WI38 (cell line): Measurements from ENCODE around the gene CREB5.

Experiments used
- H3K4me3 ChIP-seq: 2 replicates; pipeline ENCODE4 v1.5.1; 2011; ENCODE audit warnings: low read depth, mild to moderate bottlenecking, control low read depth, low read length
- CTCF ChIP-seq: IDR thresholded peaks from 2 replicates; pipeline ENCODE4 v1.5.1; 2012; ENCODE audit warnings: low read depth, mild to moderate bottlenecking, control low read depth, low read length

The CREB5 gene

DNA sequence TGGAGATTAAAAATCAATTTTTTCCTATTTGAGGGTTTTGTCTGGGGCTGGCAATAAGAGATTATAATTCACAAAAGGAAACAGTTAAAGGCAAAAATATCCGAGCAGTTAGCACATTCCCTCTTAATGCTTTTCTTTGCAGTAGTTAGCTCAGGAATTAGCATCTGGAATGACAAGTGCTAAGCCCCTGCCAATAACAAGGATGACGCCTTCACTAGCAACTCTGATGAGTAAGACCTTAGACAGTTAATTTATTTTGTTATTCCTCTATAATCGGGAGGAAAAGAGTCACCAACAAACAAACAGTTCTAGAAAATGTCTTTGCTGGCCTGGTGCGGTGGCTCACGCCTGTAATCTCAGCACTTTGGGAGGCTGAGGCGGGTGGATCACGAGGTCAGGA is 394.5 kb downstream of the CREB5 start:
- no peak overlapping the region for H3K4me3 ChIP-seq
- no peak for TF ChIP-seq CTCF

DNA sequence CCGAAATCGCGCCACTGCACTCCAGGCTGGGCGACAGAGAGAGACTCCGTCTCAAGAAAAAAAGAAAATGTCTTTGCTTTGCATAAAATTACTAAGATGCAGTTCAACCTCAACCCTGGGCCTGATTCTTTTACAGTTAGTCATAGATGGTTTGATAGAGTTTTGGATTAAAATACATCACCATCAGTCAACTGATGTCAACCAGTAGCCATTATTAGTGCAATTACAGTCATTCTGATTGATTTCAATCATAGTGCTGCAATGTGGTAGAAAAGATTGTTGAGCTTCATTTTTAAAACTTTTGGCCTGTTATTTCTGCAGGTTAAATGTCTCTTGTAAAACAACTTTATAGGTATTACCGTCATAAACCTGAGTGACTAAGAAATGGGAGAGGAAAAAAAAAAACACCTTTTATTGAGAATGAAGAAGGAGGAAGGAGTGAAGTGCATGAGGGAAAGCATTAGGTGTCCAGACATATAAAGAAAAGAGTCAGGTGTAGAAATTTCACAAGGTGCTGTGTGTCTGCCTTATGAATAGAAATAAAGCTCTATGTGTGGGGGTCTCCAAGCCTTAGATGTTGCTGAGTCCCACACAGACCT is 395.2 kb downstream of the CREB5 start:
- TF ChIP-seq CTCF, result no peak
- no peak overlapping the region for H3K4me3 ChIP-seq

DNA sequence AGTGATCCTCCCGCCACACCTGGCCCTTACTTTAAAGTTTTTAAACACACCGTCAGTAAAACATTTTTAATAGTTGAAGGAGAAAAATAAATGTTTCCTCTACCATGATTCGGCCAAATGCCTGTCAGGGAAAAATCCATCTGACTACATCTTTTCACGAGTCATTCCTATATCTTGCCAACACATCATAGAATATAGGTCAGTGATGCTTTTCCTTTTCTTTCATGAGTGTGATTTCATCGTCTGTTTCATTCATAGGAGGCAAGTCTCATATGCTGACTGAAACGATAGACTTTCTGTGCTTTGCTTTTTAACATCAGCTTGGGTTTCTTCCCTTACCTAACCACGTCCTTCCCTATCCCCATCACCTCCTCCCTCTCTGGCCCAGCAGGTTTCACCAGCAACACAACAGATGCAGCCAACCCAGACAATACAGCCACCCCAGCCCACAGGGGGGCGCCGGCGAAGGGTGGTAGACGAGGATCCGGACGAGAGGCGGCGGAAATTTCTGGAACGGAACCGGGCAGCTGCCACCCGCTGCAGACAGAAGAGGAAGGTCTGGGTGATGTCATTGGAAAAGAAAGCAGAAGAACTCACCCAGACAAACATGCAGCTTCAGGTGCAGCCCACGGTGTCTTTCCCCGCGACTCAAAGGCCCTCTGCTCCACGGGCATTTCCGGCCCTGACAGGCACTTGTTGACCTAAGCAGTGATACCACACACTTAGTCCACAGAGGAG is 396.6 kb downstream of the CREB5 start:
- H3K4me3 ChIP-seq, result no peak overlapping the region

DNA sequence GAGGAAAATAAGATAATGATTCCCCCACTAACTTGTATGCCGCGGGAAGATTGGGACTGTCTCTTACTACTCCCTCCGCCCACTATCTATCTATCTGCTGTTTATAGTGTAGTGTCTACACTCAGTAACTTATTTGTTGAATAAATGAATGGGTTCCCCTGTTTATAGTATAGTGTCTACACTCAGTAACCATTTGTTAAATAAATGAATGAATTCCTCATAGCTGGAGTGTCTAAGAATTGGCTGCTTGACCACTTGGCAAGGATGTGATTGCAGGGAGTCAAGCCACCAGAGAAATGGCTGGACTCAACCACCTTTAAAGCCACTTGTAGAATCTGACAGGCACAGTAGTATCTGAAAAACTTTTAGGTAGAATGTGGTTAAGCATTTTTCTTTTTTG is 398.7 kb downstream of the CREB5 start:
- no peak for TF ChIP-seq CTCF
- no peak overlapping the region for H3K4me3 ChIP-seq

More for the DNA sequence above, 396.6 kb downstream of the CREB5 start:
- TF ChIP-seq CTCF, result no peak

DNA sequence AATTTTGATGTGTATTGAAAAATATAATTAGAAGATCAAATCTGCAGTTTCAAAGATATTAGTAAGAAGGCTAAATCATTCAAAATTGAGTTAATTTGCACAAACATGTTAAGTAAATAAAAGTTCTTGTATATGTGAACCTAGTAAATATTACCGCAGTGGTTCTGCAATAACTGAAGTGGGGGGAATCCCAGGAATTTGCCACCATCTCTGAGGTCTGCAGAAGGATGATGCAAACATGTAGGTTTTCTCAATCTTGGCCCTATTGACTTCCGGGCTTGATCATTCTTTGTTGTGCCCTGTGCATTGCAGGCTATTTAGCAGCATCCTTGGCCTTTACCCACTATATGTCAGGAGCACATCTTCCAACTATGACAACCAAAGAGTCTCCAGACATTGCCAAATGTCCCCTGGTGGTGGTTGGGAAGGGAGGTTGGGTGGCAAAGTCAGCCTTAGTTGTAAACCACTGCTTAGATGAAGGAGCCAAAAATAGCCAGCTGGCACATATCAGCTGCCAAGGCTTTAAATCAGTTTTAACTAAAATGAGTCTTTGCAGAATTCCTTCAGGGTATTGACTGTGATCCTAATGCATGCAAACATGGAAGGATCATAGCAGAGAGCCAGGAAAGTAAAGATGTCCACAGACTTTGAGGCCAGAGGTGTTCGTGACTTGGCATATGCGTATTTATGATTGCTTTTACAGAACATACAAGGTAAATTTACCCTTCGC is 399.5 kb downstream of the CREB5 start:
- no peak for TF ChIP-seq CTCF

DNA sequence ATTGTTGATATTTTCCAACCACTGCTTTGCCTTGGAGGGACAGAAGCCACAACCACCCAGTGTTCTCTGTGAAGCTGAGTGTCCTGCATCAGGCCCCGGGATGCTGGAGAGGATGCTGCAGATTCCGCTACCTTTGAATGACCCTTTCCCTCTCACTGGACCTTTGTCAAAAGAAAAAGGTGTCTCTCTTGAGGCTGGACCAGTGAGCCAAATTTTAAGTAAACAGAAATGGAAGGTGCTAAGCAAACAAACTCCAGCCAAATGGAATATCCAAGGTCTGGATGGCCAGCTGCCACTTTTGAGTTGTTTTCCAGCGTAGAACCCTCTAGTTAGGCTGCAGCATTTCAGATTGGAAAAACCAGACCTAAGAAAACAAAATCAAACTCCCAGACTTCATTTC is 400.3 kb downstream of the CREB5 start:
- no peak for TF ChIP-seq CTCF
- H3K4me3 ChIP-seq, result no peak overlapping the region

More for the DNA sequence above, 399.5 kb downstream of the CREB5 start:
- no peak overlapping the region for H3K4me3 ChIP-seq
